ENCODE results near the gene FGF18.

GRCh38 chr5:171479776-171480125, 60.3 kb downstream of the FGF18 start:
- TF ChIP-seq CTCF (IDR thresholded peaks at IDR 0.05) (no peak), POLR2A (IDR thresholded peaks at IDR 0.05) (no peak)
